ENCODE data around the gene FASTKD1.
"Not testable (repeated sequence)": the region's sequence is repeated elsewhere in the genome, so short reads cannot be mapped to it uniquely, and the experiment has no call there.

The FASTKD1 gene, protein sequence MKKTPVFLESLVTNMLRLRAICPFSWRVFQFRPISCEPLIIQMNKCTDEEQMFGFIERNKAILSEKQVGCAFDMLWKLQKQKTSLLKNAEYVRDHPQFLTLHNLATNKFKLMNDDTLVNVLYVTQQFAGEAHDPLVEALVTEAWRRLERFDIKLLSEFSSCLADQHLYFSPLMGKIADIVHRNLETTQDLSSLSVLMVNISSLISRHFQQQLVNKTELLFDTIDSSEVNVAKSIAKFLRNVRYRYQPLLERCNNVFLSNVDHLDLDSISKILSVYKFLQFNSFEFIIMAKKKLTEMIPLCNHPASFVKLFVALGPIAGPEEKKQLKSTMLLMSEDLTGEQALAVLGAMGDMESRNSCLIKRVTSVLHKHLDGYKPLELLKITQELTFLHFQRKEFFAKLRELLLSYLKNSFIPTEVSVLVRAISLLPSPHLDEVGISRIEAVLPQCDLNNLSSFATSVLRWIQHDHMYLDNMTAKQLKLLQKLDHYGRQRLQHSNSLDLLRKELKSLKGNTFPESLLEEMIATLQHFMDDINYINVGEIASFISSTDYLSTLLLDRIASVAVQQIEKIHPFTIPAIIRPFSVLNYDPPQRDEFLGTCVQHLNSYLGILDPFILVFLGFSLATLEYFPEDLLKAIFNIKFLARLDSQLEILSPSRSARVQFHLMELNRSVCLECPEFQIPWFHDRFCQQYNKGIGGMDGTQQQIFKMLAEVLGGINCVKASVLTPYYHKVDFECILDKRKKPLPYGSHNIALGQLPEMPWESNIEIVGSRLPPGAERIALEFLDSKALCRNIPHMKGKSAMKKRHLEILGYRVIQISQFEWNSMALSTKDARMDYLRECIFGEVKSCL

DNA sequence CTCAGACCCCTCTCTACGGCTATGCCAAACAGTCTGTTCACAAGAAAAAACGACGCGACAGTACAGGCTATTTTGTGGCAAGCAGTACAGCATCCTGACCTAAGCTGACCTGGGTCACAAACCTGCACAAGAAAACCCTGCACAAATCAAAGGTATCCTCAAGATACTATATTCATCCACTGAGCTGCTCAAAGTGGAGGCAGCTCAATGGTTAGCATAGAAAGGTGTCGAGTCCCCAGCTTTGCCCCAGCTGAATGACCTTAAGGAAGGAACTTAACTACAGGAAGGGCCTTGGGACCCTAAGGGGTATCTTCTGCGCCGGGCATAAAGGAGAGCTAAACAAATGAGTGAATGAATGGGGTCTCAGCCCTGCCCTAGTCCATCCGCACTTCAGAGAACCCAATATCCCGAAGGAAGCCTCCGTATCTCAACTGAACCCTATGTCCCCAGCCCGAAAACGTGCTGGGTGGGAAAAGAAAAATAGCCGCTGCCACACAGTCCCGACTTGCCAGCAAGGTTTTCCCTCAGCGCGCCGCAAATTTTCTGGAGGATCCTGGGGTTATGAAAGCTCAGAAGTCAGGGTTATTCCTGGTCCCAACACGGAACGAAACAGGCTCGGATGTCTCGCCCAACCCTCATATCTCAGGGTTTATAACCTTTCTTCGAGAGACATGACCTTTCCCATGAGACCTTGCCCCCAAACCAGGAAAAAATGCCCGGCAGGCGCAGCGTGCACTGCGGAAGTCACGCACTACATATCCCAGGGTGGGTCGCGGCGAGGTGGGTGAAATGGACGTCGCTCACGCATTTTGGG, at the start of gene FASTKD1:
Gene FASTKD1, minus strand, starts transcription at position 706 of the 814 bp plus-strand sequence. CDS start 1,836 bp downstream, outside the sequence.
- DNase-seq (ENCODE audit: extremely low read depth in 1 of 2, low read depth in 1 of 2), result peak; percentile 74 to 84

DNA sequence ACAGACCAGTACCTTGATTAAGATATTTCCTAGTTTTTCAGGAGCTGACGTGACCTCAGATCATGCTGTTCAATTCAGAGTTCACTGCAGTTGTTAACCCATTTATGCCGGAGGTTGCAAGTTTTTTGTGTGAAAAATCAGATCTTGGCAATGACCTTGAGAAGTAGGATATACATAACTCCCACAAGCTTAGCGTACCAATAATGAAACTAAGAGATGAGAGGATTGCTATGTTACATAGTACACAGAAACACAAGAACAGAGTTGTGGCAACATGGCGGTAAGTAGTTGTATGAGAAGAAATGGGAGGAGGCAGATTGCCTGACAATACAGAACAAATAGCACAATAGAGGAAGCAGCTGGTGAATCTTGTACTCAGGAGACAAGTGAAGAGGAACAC, 49.6 kb upstream of the FASTKD1 start:
- DNase-seq (ENCODE audit: extremely low read depth in 1 of 2, low read depth in 1 of 2), result no peak

DNA sequence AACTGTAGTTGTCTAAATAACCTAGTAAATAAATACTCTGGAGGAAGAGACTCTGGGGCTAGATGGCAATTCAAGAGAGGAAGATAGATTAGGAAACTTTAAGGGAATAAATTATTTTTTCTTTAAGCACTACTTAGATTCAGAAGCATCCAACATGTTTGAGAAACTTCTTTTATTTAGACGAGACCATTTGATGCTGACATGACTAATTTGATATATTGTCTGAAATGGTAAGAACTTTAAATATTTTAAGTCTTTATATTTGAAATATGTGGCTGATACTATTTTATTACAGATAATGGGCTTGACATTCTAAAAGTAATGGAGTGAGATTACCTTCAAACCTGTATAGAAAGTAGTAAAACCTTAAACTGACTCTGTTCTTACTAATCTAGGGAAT, 46.8 kb upstream of the FASTKD1 start:
- DNase-seq (ENCODE audit: extremely low read depth in 1 of 2, low read depth in 1 of 2), result no peak

DNA sequence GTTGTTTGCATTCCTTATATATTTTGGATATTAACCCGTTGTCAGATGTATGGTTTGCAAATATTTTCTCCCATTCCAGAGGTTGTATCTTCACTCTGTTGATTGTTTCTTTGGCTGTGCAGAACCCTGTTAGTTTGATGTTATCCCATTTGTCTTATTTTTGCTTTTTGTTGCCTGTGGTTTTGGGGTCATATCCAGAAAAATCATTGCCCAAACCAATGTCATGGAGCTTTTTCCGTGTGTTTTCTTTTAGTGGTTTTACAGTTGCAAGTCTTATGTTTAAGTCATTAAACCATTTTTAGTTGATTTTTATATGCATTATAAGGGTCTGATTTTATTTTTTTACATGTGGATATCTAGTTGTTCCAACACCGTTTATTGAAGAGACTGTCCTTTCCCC, 46.3 kb upstream of the FASTKD1 start:
- DNase-seq (ENCODE audit: extremely low read depth in 1 of 2, low read depth in 1 of 2), result no peak

DNA sequence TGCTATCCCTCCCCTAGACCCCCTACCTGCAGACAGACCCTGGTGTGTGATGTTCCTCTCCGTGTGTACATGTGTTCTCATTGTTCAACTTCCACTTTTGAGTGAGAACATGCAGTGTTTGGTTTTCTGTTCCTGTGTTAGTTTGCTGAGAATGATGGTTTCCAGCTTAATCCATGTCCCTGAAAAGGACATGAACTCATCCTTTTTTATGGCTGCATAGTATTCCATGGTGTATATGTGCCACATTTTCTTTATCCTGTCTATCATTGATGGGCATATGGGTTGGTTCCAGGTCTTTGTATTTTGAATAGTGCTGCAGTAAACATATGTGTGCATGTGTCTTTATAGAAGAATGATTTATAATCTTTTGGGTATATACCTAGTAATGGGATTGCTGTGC, 42.3 kb upstream of the FASTKD1 start:
- DNase-seq (ENCODE audit: extremely low read depth in 1 of 2, low read depth in 1 of 2), result not testable (repeated sequence)

DNA sequence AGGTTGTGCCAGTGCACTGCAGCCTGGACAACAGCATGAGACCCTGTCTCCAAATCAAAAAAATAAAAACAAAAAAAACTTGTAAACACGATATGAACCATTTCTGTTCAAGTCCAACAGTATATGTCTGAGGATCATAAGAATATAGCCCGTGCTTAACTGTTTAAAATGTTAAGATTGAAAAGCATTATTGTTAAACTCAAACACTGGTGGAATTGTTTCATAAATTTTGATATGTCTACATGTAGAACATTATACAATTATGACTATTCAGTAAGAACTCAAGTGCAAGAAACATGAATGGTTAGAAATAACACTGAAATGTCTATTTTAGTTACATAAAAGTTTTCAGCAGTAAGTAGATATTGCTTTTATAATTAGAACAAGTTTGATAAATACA, 40.2 kb upstream of the FASTKD1 start:
- DNase-seq (ENCODE audit: extremely low read depth in 1 of 2, low read depth in 1 of 2), result no peak

DNA sequence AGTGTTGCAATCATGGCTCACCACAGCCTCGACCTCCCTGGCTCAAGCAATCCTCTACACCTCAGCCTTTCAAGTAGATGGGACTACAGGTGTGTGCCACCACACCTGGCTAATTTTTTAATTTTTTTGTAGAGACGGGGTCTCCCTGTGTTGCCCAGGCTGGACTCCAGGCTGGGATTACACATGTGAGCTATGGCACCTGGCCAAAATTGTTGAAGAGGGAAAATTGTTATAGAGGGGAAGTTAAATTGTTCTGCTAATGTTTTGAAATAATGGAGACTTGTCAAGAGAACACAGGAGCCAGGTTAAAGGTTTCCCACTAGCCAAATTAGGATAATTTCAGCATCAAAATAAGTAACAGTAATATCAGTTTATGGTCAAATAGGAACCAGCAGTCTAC, 35.6 kb upstream of the FASTKD1 start:
- DNase-seq (ENCODE audit: extremely low read depth in 1 of 2, low read depth in 1 of 2), result no peak

DNA sequence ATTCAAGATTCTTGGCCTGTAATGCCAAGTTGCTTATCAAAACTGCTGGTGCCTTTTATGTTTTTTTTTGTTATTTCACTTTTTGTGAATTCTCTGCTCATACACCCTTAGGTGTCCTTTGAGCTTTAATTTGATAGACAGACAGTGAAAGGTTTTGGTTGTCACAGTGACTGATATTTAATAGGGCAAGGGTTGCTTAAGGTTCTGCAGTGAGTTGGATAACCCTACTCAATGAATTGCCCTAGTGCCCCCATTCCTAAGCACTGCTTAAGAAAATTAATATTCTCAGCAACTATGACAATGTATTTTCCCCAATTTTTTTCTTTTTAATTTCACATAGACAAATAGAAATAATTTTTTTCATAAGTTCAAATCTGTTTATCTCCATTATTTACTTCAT, 25.9 kb upstream of the FASTKD1 start:
- DNase-seq (ENCODE audit: extremely low read depth in 1 of 2, low read depth in 1 of 2), result no peak

DNA sequence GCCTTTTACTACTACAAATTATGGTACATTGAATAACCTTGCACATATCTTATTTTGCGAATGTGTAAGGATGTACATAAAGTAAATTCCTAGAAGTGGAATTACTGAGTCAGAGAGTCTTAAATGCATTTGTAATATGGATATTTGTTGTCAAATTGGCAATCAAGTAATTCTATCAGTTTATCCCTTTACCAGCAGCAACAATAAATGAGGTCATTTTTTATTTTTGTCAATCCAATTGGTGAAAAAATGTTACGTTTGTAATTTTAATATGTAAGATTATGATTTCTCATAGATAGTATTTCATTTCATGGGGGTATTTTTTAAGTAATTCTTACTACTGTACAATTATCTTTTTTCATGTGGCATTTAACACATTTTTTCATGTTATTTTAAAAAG, 25.3 kb upstream of the FASTKD1 start:
- DNase-seq (ENCODE audit: extremely low read depth in 1 of 2, low read depth in 1 of 2), result no peak

DNA sequence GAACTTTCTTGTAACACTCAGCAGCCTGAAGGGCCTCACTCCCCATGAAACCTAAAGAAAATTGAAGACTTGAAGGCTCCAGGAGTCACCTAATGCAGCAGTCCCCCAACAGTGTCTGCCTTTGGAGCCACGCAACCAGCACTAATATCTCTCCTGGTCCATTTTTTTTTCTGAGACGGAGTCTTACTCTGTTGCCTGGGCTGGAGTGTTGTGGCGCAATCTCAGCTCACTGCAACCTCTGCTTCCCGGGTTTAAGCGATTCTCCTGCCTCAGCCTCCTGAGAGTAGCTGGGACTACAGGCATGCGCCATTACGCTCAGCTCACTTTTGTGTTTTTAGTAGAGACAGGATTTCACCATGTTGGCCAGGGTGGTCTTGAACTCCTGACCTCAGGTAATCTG, 22.9 kb upstream of the FASTKD1 start:
- DNase-seq (ENCODE audit: extremely low read depth in 1 of 2, low read depth in 1 of 2), result not testable (repeated sequence)

DNA sequence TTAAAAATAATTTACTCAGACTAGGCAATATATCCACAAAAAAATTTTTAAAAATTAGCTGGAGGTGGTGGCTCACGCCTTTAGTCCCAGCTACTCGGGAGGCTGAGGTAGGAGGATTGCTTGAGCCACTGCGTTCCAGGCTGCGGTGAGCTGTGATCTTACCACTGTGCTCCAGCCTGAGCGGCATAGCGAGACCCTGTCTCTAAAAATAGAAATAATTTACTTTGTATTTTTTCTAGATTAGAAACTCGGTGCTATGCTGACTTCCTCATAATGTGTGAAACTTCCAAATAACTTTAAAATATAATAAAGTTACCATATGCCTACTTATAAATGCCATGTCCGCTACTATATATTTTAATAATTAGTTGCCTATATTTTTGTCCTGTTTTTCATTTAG, 17.1 kb upstream of the FASTKD1 start:
- no peak for DNase-seq (ENCODE audit: extremely low read depth in 1 of 2, low read depth in 1 of 2)

DNA sequence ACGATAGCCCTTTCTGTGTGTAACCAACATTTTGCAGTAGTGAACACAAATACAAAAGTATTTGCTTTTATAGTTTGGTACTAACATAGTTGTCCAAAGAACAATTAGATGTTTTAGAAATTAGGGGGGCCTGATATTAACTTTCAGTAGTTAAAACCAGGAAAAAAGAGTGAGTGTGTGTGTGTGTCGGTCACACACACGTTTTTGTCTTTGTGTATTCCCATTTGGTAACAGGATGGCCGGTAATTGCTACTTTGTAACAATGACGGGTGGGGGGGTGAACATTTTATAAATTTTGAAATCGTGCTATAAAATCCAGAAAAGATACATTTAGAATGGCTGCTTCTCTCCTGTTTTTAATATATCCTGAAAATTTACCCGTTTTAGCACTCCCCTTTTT, 12.0 kb upstream of the FASTKD1 start:
- DNase-seq (ENCODE audit: extremely low read depth in 1 of 2, low read depth in 1 of 2), result no peak

DNA sequence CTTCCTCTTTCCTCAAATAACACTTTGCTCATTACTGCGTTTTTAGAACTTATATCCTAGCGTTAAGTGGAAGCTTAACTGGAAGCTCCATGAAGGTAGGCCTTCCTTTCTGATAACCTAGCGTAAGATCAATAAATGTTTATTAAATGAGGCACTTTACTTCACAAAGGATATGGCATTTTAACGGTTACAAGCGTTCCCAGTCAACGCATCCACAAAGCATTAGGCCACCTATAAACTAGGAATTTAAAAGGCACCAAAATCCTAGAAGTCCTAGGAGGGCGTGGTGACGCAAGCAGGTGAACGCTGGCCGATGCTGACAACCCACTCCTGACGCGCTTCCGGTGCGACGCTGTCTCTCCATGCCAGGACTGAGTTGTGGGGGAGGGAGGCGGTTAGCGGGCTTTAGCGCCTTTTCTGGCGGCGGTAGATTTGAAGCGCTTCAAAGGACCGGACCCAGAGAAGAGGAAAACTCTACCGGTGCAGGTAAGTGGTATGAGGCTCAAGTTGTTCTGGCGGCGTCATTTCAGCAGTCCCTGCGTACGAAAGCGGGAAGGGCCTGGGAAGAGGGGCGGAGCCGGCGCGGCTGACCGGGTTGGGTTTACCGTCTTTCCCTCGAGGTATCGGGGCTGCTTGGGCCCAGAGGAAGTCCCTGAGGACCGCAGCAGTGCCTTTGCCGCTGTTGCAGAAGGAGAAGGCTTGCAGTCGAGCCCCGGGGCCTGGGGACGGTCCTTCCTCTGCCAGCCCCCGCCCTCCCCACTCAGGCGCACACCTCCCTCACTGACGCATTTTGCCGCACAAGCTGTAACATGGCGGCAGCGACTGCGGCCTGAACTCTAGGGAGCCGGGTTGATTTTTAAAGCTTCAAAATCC, 10.6 kb upstream of the FASTKD1 start, which contains the start of gene PPIG:
Gene PPIG, plus strand, starts transcription at position 347 of the 873 bp plus-strand sequence. CDS start 19,691 bp downstream, outside the sequence.
- DNase-seq (ENCODE audit: extremely low read depth in 1 of 2, low read depth in 1 of 2), result peak; percentile 71 to 84

DNA sequence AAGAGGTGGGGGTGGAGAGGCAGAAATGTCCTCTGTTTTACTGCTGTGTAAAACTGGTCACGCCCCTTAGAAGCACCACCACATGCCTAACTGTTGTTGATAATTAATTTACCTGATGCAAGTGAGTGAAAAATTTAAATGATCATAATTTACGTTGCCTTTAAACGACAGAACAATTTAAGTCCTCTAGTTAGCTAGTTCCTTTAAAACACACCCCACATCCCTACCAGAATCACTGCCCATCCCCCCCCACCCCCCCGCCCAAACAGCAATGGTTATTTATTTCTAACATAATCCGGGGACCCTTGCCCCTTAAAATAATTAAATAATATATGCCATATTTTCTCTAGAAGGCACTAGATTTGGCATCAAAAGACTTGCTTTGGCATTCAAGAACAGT, 9.9 kb upstream of the FASTKD1 start:
- DNase-seq (ENCODE audit: extremely low read depth in 1 of 2, low read depth in 1 of 2), result no peak

DNA sequence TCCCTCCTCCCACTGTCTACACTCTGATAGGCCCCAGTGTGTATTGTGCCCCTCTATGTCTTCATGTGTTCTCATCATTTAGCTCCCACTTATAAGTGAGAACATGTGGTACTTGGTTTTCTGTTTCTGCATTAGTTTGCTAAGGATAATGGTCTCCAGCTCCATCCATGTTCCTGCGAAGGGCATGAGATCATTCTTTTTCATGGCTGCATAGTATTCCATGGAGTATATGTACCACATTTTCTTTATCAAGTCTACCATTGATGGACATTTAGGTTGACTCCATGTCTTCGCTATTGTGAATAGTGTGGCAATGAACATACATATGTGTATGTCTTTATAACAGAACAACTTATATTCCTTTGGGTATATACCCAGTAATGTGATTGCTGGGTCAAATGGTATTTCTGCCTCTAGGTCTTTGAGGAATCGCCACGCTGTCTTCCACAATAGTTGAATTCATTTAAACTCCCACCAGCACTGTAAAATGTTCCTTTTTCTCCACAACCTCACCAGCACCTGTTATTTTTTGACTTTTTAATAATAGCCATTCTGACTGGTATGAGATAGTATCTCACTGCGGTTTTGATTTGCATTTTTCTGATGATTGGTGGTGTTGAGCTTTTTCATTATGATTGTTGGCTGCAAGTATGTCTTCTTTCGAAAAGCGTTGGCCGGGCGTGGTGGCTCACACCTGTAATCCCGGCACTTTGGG, 9.0 kb upstream of the FASTKD1 start:
- not testable (repeated sequence) for DNase-seq (ENCODE audit: extremely low read depth in 1 of 2, low read depth in 1 of 2)

DNA sequence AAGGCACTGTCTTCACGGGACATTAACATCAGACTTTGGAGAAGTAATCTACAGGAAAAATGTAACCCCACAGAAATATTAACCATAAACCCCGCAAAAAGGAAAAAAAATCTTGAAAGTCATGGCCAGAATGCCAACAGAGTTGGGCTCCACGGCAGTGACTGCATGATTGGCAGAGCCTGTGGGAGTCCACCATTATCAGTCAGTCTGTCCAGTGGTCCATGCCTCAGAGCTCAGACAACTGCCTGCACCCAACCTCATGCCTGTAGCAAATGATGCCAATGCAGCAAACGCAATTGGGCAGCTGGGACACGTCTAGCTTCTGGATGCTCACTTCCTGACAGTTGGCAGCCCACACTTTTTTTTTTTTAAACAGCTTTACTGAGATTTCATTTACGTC, 5.4 kb upstream of the FASTKD1 start:
- DNase-seq (ENCODE audit: extremely low read depth in 1 of 2, low read depth in 1 of 2), result no peak

DNA sequence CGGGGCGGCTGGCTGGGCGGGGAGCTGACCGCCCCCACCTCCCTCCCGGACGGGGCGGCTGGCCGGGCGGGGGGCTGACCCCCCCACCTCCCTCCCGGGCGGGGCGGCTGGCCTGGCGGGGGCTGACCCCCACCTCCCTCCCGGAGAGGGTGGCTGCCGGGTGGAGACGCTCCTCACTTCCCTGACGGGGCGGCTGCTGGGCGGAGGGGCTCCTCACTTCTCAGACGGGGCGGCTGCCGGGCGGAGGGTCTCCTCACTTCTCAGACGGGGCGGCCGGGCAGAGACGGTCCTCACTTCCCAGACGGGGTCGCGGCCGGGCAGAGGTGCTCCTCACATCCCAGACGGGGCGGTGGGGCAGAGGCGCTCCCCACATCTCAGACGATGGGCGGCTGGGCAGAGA, 1.6 kb upstream of the FASTKD1 start:
- DNase-seq (ENCODE audit: extremely low read depth in 1 of 2, low read depth in 1 of 2), result not testable (repeated sequence)

DNA sequence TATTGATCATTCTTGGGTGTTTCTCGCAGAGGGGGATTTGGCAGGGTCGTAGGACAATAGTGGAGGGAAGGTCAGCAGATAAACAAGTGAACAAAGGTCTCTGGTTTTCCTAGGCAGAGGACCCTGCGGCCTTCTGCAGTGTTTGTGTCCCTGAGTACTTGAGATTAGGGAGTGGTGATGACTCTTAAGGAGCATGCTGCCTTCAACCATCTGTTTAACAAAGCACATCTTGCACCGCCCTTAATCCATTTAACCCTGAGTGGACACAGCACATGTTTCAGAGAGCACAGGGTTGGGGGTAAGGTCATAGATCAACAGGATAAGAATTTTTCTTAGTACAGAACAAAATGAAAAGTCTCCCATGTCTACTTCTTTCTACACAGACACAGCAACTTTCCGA, 874 bp upstream of the FASTKD1 start:
- DNase-seq (ENCODE audit: extremely low read depth in 1 of 2, low read depth in 1 of 2), result not testable (repeated sequence)

DNA sequence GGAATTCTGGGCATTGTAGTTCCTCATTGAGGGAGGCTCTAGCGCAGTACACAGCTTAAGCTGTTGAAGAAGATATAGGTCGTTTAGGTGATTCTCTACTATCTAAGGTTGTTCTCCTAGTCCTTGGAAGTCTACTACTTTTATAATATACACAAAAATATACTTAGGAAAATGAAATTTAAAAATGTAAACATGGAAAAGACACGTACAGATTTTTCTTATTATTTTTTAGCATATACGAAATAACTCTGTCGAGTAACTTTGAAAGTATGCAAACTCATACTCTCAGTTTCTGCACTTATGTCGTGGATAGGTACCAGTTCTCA, 272 bp upstream of the FASTKD1 start:
- DNase-seq (ENCODE audit: extremely low read depth in 1 of 2, low read depth in 1 of 2), result no peak

DNA sequence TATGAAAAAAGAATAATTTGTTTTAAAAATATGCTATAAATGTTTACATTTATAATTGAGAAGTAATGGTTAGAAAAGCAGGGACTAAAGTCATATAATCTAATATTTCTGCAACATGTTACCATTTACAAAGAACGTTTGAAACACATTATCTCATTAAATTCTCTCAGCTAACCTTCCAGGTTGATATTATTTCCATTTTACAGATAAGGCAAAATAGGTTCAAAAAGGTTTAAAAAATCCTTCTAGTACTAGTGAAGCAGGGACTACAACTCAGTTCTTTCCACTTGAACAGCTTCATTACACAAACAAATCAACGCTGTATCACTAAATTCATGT, 875 bp downstream of the FASTKD1 start:
- no peak for DNase-seq (ENCODE audit: extremely low read depth in 1 of 2, low read depth in 1 of 2)
